Measurements from ENCODE around the gene NPTX1. TPM values are rescaled to one million over a fixed set of nuclear protein-coding genes. Genes with fewer than 3 reads are reported as not detected.
A peak's percentile ranks its signal among the peaks of the same experiment; 100 is the strongest.

NPTX1 gene
- total RNA-seq, 2 donors from 2014 or later, result 0.83 to 6.1 TPM

- no peak overlapping the region for H3K27ac Mint-ChIP-seq
- no peaks in the 10 kb centered on the region for H3K4me1 Mint-ChIP-seq (ENCODE audit: low read depth)
- DNase-seq (no peak), ATAC-seq (replicated peaks in 1 of 2) (no peak)
- no peaks in the 10 kb centered on the region for H3K36me3 Mint-ChIP-seq (ENCODE audit: insufficient read depth in 2 of 2)
- no peak overlapping the region for H3K4me3 Mint-ChIP-seq
- H3K9me3 Mint-ChIP-seq, result no peaks in the 10 kb centered on the region
- peaks cover 54% of the 10 kb centered on the region for H3K27me3 Mint-ChIP-seq (ENCODE audit: low read depth)
Measured at GRCh38 chr17:80481284-80482057, 5.1 kb upstream of the NPTX1 start.

- Mint-ChIP-seq H3K27me3 (ENCODE audit: low read depth) (peaks cover 50% of the 10 kb centered on the region), H3K9me3 (no peaks in the 10 kb centered on the region), H3K4me1 (ENCODE audit: low read depth) (no peaks in the 10 kb centered on the region), H3K36me3 (ENCODE audit: insufficient read depth in 2 of 2) (no peaks in the 10 kb centered on the region), H3K27ac (no peak overlapping the region), H3K4me3 (no peak overlapping the region)
- ATAC-seq (replicated peaks in 1 of 2) (no peak), DNase-seq (no peak)
Measured at GRCh38 chr17:80480248-80480647, 3.8 kb upstream of the NPTX1 start.

GRCh38 chr17:80479246-80479566 is 2.8 kb upstream of the NPTX1 start:
- Mint-ChIP-seq H3K36me3 (ENCODE audit: insufficient read depth in 2 of 2) (no peaks in the 10 kb centered on the region), H3K27me3 (ENCODE audit: low read depth) (peaks cover 60% of the 10 kb centered on the region), H3K4me1 (ENCODE audit: low read depth) (peaks cover 9% of the 10 kb centered on the region), H3K9me3 (no peaks in the 10 kb centered on the region), H3K27ac (no peak overlapping the region), H3K4me3 (peak overlapping the region; percentile 46 to 63)
- no peak for ATAC-seq (replicated peaks in 1 of 2)
- DNase-seq, result no peak

- ATAC-seq (replicated peaks in 1 of 2), result no peak
- Mint-ChIP-seq H3K27me3 (ENCODE audit: low read depth) (peaks cover 63% of the 10 kb centered on the region), H3K4me1 (ENCODE audit: low read depth) (peaks cover 10% of the 10 kb centered on the region), H3K4me3 (peak overlapping the region; percentile 46 to 63), H3K36me3 (ENCODE audit: insufficient read depth in 2 of 2) (no peaks in the 10 kb centered on the region), H3K9me3 (no peaks in the 10 kb centered on the region), H3K27ac (no peak overlapping the region)
- no peak for DNase-seq
Measured at GRCh38 chr17:80478487-80479245, 2.3 kb upstream of the NPTX1 start.

GRCh38 chr17:80477647-80478478 is 1.5 kb upstream of the NPTX1 start:
- no peak overlapping the region for H3K4me3 Mint-ChIP-seq
- H3K4me1 Mint-ChIP-seq (ENCODE audit: low read depth), result peaks cover 10% of the 10 kb centered on the region
- no peak overlapping the region for H3K27ac Mint-ChIP-seq
- H3K36me3 Mint-ChIP-seq (ENCODE audit: insufficient read depth in 2 of 2), result no peaks in the 10 kb centered on the region
- peak; percentile 56 to 58 for ATAC-seq (replicated peaks in 1 of 2)
- H3K27me3 Mint-ChIP-seq (ENCODE audit: low read depth), result peaks cover 63% of the 10 kb centered on the region
- DNase-seq, result peak; percentile 60 to 64
- H3K9me3 Mint-ChIP-seq, result no peaks in the 10 kb centered on the region

- H3K27me3 Mint-ChIP-seq (ENCODE audit: low read depth), result peaks cover 60% of the 10 kb centered on the region
- no peak overlapping the region for H3K27ac Mint-ChIP-seq
- no peaks in the 10 kb centered on the region for H3K36me3 Mint-ChIP-seq (ENCODE audit: insufficient read depth in 2 of 2)
- no peaks in the 10 kb centered on the region for H3K9me3 Mint-ChIP-seq
- H3K4me3 Mint-ChIP-seq, result no peak overlapping the region
- ATAC-seq (replicated peaks in 1 of 2) (peak in 1 of 2 donors; percentile 18), DNase-seq (peak; percentile 21 to 31)
- peaks cover 15% of the 10 kb centered on the region for H3K4me1 Mint-ChIP-seq (ENCODE audit: low read depth)
Measured at GRCh38 chr17:80476877-80477646, 655 bp upstream of the NPTX1 start.

- Mint-ChIP-seq H3K27ac (no peak overlapping the region), H3K9me3 (no peaks in the 10 kb centered on the region), H3K4me1 (ENCODE audit: low read depth) (peaks cover 19% of the 10 kb centered on the region), H3K4me3 (peak overlapping the region; percentile 70 to 75), H3K36me3 (ENCODE audit: insufficient read depth in 2 of 2) (no peaks in the 10 kb centered on the region), H3K27me3 (ENCODE audit: low read depth) (peaks cover 53% of the 10 kb centered on the region)
- peak; percentile 8 to 28 for ATAC-seq (replicated peaks in 1 of 2)
- peak; percentile 17 to 26 for DNase-seq
Measured at GRCh38 chr17:80474961-80475909, 1.2 kb downstream of the NPTX1 start.

GRCh38 chr17:80474231-80474960 is 2.0 kb downstream of the NPTX1 start:
- DNase-seq, result peak in 1 of 2 donors; percentile 23
- Mint-ChIP-seq H3K36me3 (ENCODE audit: insufficient read depth in 2 of 2) (no peaks in the 10 kb centered on the region), H3K27ac (no peak overlapping the region), H3K4me3 (peak overlapping the region; percentile 70 to 75), H3K9me3 (no peaks in the 10 kb centered on the region), H3K4me1 (ENCODE audit: low read depth) (peaks cover 19% of the 10 kb centered on the region), H3K27me3 (ENCODE audit: low read depth) (peaks cover 45% of the 10 kb centered on the region)
- ATAC-seq (replicated peaks in 1 of 2), result peak in 1 of 2 donors; percentile 30

- no peaks in the 10 kb centered on the region for H3K36me3 Mint-ChIP-seq (ENCODE audit: insufficient read depth in 2 of 2)
- peaks cover 45% of the 10 kb centered on the region for H3K27me3 Mint-ChIP-seq (ENCODE audit: low read depth)
Measured at GRCh38 chr17:80473701-80474100, 2.7 kb downstream of the NPTX1 start.

GRCh38 chr17:80472996-80473395 is 3.4 kb downstream of the NPTX1 start:
- DNase-seq (no peak), ATAC-seq (replicated peaks in 1 of 2) (no peak)
- H3K4me1 Mint-ChIP-seq (ENCODE audit: low read depth), result peaks cover 19% of the 10 kb centered on the region
- H3K27me3 Mint-ChIP-seq (ENCODE audit: low read depth), result peaks cover 52% of the 10 kb centered on the region
- H3K9me3 Mint-ChIP-seq, result no peaks in the 10 kb centered on the region
- H3K36me3 Mint-ChIP-seq (ENCODE audit: insufficient read depth in 2 of 2), result no peaks in the 10 kb centered on the region
- H3K4me3 Mint-ChIP-seq, result no peak overlapping the region
- no peak overlapping the region for H3K27ac Mint-ChIP-seq

More at GRCh38 chr17:80473701-80474100, 2.7 kb downstream of the NPTX1 start:
- Mint-ChIP-seq H3K27ac (no peak overlapping the region), H3K9me3 (no peaks in the 10 kb centered on the region), H3K4me1 (ENCODE audit: low read depth) (peaks cover 19% of the 10 kb centered on the region), H3K4me3 (no peak overlapping the region)
- no peak for ATAC-seq (replicated peaks in 1 of 2)
- DNase-seq, result no peak

GRCh38 chr17:80471922-80472321 is 4.5 kb downstream of the NPTX1 start:
- Mint-ChIP-seq H3K9me3 (no peaks in the 10 kb centered on the region), H3K36me3 (ENCODE audit: insufficient read depth in 2 of 2) (no peaks in the 10 kb centered on the region), H3K27ac (no peak overlapping the region), H3K4me1 (ENCODE audit: low read depth) (peaks cover 19% of the 10 kb centered on the region), H3K27me3 (ENCODE audit: low read depth) (peaks cover 61% of the 10 kb centered on the region), H3K4me3 (no peak overlapping the region)
- ATAC-seq (replicated peaks in 1 of 2) (no peak), DNase-seq (no peak)

All from activated T-cell treated with anti-CD3 and anti-CD28 coated beads, Interleukin-2, amount 50 U/mL, for 72 hours (primary cell).